Measurements from ENCODE around the gene TMEM200C.

Gene TMEM200C

DNA sequence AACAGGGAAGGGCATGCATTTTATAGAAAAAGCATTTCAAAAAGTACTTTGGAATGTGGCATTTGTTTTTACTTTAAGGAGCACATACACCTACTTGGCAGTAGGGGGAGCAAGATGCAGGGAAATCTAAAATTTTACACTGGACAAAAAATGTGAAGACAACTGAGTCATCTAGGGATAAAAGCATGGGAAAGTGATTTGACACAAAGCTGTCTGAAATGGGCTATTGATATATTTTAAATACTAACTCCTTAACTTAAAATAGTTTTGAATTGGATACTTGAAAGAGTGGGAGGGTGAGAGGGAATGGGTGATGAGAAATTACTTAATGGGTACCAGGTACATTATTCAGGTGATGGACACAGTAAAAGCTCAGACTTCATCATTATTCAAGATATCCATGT, 15.8 kb downstream of the TMEM200C start:
- Histone ChIP-seq H3K4me3 (ENCODE audit: low read depth, low read length) (no peak overlapping the region), H3K27me3 (ENCODE audit: insufficient read depth, low read depth, severe bottlenecking) (peaks cover 5% of the 10 kb centered on the region), H3K9me3 (ENCODE audit: severe bottlenecking) (no peaks in the 10 kb centered on the region), H3K36me3 (no peaks in the 10 kb centered on the region), H3K27ac (no peak overlapping the region)
- TF ChIP-seq, protein P1, sequence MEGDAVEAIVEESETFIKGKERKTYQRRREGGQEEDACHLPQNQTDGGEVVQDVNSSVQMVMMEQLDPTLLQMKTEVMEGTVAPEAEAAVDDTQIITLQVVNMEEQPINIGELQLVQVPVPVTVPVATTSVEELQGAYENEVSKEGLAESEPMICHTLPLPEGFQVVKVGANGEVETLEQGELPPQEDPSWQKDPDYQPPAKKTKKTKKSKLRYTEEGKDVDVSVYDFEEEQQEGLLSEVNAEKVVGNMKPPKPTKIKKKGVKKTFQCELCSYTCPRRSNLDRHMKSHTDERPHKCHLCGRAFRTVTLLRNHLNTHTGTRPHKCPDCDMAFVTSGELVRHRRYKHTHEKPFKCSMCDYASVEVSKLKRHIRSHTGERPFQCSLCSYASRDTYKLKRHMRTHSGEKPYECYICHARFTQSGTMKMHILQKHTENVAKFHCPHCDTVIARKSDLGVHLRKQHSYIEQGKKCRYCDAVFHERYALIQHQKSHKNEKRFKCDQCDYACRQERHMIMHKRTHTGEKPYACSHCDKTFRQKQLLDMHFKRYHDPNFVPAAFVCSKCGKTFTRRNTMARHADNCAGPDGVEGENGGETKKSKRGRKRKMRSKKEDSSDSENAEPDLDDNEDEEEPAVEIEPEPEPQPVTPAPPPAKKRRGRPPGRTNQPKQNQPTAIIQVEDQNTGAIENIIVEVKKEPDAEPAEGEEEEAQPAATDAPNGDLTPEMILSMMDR (IDR thresholded peaks at IDR 0.05; ENCODE audit: low read depth, low read length), result peak; percentile 49
- no peak for DNase-seq

DNA sequence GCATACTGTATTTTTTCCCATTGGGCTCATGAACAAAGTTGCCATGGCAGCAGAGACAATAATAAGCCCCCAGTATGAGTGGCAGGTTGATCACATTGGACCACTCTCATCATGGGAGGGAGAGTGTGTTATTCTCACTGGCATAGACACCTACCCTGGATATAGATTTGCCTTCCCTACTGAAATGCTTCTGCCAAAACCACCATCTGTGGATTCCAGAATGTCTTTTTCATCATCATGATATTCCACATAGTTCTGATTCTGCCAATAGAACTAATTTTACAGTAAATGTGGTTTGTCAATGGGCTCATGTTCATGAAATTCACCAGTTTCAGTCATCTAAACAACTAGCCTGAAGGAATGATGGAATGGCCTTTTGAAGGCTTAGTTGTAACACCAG, 18.4 kb downstream of the TMEM200C start:
- Histone ChIP-seq H3K36me3 (no peaks in the 10 kb centered on the region), H3K27ac (no peak overlapping the region), H3K27me3 (ENCODE audit: insufficient read depth, low read depth, severe bottlenecking) (peaks cover 5% of the 10 kb centered on the region), H3K9me3 (ENCODE audit: severe bottlenecking) (no peaks in the 10 kb centered on the region), H3K4me3 (ENCODE audit: low read depth, low read length) (no peak overlapping the region)
- TF ChIP-seq, protein P1 (IDR thresholded peaks at IDR 0.05; ENCODE audit: low read depth, low read length), result no peak
- no peak for DNase-seq

- Histone ChIP-seq H3K9me3 (ENCODE audit: severe bottlenecking) (no peaks in the 10 kb centered on the region), H3K36me3 (no peaks in the 10 kb centered on the region), H3K4me3 (ENCODE audit: low read depth, low read length) (no peak overlapping the region), H3K27me3 (ENCODE audit: insufficient read depth, low read depth, severe bottlenecking) (peaks cover 3% of the 10 kb centered on the region), H3K27ac (no peak overlapping the region)
- no peak for DNase-seq
- TF ChIP-seq, protein P1 (IDR thresholded peaks at IDR 0.05; ENCODE audit: low read depth, low read length), result no peak
Observed at GRCh38 chr18:5874336-5874735, 21.0 kb downstream of the TMEM200C start.

- peaks cover 3% of the 10 kb centered on the region for H3K27me3 ChIP-seq (ENCODE audit: insufficient read depth, low read depth, severe bottlenecking)
- H3K9me3 ChIP-seq (ENCODE audit: severe bottlenecking), result no peaks in the 10 kb centered on the region
- DNase-seq, result no peak
- TF ChIP-seq, protein P1 (IDR thresholded peaks at IDR 0.05; ENCODE audit: low read depth, low read length), result no peak
- H3K36me3 ChIP-seq, result no peaks in the 10 kb centered on the region
- no peak overlapping the region for H3K4me3 ChIP-seq (ENCODE audit: low read depth, low read length)
- no peak overlapping the region for H3K27ac ChIP-seq
Observed at GRCh38 chr18:5872886-5873285, 22.4 kb downstream of the TMEM200C start.

DNA sequence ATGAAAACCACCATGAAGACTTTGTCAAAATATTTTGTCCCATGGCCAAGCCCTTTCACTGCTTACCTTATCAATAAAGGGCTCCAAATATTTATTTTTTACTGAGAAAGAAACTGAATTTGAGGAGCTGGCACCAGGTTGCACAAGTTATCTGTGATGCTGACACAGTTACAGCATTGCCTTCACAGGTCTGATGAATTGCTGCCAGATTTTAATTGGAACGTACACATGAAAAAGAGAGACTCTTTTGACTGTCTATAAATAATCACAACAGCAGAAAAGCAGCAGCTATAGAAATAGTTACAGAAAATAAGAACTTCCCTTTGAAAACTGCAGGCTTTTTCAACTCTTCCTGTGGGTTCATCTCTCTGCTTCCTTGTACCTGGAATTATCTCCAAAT, 23.9 kb downstream of the TMEM200C start:
- peaks cover 3% of the 10 kb centered on the region for H3K27me3 ChIP-seq (ENCODE audit: insufficient read depth, low read depth, severe bottlenecking)
- DNase-seq, result no peak
- no peaks in the 10 kb centered on the region for H3K36me3 ChIP-seq
- H3K4me3 ChIP-seq (ENCODE audit: low read depth, low read length), result no peak overlapping the region
- TF ChIP-seq, protein P1 (IDR thresholded peaks at IDR 0.05; ENCODE audit: low read depth, low read length), result no peak
- no peaks in the 10 kb centered on the region for H3K9me3 ChIP-seq (ENCODE audit: severe bottlenecking)
- H3K27ac ChIP-seq, result no peak overlapping the region

GRCh38 chr18:5868218-5868854, 27.0 kb downstream of the TMEM200C start:
- DNase-seq, result peak; percentile 66
- Histone ChIP-seq H3K4me3 (ENCODE audit: low read depth, low read length) (no peak overlapping the region), H3K36me3 (no peaks in the 10 kb centered on the region), H3K27me3 (ENCODE audit: insufficient read depth, low read depth, severe bottlenecking) (peaks cover 3% of the 10 kb centered on the region), H3K9me3 (ENCODE audit: severe bottlenecking) (no peaks in the 10 kb centered on the region), H3K27ac (no peak overlapping the region)
- TF ChIP-seq, protein P1 (IDR thresholded peaks at IDR 0.05; ENCODE audit: low read depth, low read length), result peak; percentile 64
